Activated CD8-positive, alpha-beta T cell treated with anti-CD3 and anti-CD28 coated beads for 36 hours (primary cell): Measurements from ENCODE around the gene MORN5. TPM values are rescaled to one million over a fixed set of nuclear protein-coding genes. Genes with fewer than 3 reads are reported as not detected.

Source experiments
- ATAC-seq: fragments of 200-7000 bp; cut with Tn5 transposase; one replicate; pipeline ENCODE4 v1.10.0; 2021; ENCODE audit warnings: mild to moderate bottlenecking, moderate library complexity
- CTCF ChIA-PET: fragments of 350-600 bp; sonication (Branson Sonifier 250); formaldehyde crosslinking; loops from one replicate; lab custom pipeline; 2021; ENCODE audit warnings: antibody characterized with exemption; lab: Charles Lee
- POLR2A ChIA-PET: fragments of 350-600 bp; sonication (Branson Sonifier 250); formaldehyde crosslinking; loops from one replicate; lab custom pipeline; 2021; ENCODE audit warnings: antibody characterized with exemption; lab: Charles Lee
- DNase-seq: peaks from one replicate; pipeline ENCODE4 v3.0.0-alpha.2; 2020
- H3K27ac Mint-ChIP-seq: one replicate; pipeline ENCODE4 v1.8.0; 2021; ENCODE audit warnings: mild to moderate bottlenecking, mixed read lengths
- H3K27me3 Mint-ChIP-seq: one replicate; pipeline ENCODE4 v1.8.0; 2021; ENCODE audit warnings: mixed read lengths
- H3K36me3 Mint-ChIP-seq: one replicate; pipeline ENCODE4 v1.8.0; 2021; ENCODE audit warnings: low read depth, mixed read lengths
- H3K4me1 Mint-ChIP-seq: one replicate; pipeline ENCODE4 v1.8.0; 2021; ENCODE audit warnings: low read depth, mixed read lengths
- H3K4me3 Mint-ChIP-seq: one replicate; pipeline ENCODE4 v1.8.0; 2021; ENCODE audit warnings: mild to moderate bottlenecking, moderate library complexity, mixed read lengths
- H3K9me3 Mint-ChIP-seq: one replicate; pipeline ENCODE4 v1.8.0; 2021; ENCODE audit warnings: mixed read lengths
- CTCF ChIP-seq: fragments of 200-600 bp; IDR thresholded peaks from one replicate; pipeline ENCODE4 v1.8.0; 2022; ENCODE audit warnings: antibody characterized with exemption, mild to moderate bottlenecking
- intact Hi-C: fragments of 100-400 bp; cut with micrococcal nuclease; formaldehyde crosslinking; loops from one replicate; pipeline ENCODE4 v1.10.0; 2022
- total RNA-seq, 2 experiments: library from RNA; stranded (reverse); gene quantifications; one replicate each; pipeline ENCODE4 v1.2.3, GENCODE V29; 2021

MORN5 gene
- total RNA-seq, 2 experiments from 2014 or later, result not detected

- H3K9me3 Mint-ChIP-seq, result no peaks in the 10 kb centered on the region
- no peak for DNase-seq
- no peaks in the 10 kb centered on the region for H3K4me1 Mint-ChIP-seq
- H3K36me3 Mint-ChIP-seq, result peaks cover 9% of the 10 kb centered on the region
- CTCF ChIA-PET, result interaction anchor here (2.1 kb wide), 1 partner anchor 13 kb away, joined by 6 read pairs; no protein-coding TSS in a partner anchor
- intact Hi-C loops, result no loop called here
- POLR2A ChIA-PET, result no interaction called here
- H3K4me3 Mint-ChIP-seq, result no peak overlapping the region
- no peak for ATAC-seq
- H3K27me3 Mint-ChIP-seq, result no peaks in the 10 kb centered on the region
- TF ChIP-seq CTCF, result no peak
- H3K27ac Mint-ChIP-seq, result no peak overlapping the region
These were observed 18.0 kb upstream of the MORN5 start for GRCh38 chr9:122141671-122142070.

GRCh38 chr9:122143296-122143695 lies 16.4 kb upstream of the MORN5 start:
- intact Hi-C loops, result no loop called here
- no peaks in the 10 kb centered on the region for H3K27me3 Mint-ChIP-seq
- ATAC-seq, result no peak
- no peaks in the 10 kb centered on the region for H3K9me3 Mint-ChIP-seq
- TF ChIP-seq CTCF, result no peak
- H3K36me3 Mint-ChIP-seq, result peaks cover 14% of the 10 kb centered on the region
- no peak for DNase-seq
- POLR2A ChIA-PET, result interaction anchor here (0.6 kb wide), 1 partner anchor 9 kb away, joined by 3 read pairs; no protein-coding TSS in a partner anchor
- CTCF ChIA-PET, result interaction anchor here (0.8 to 2.1 kb wide), 3 partner anchors 12 to 44 kb away, joined by 3 to 6 read pairs (median 6); no protein-coding TSS in a partner anchor
- H3K27ac Mint-ChIP-seq, result no peak overlapping the region
- no peak overlapping the region for H3K4me3 Mint-ChIP-seq
- no peaks in the 10 kb centered on the region for H3K4me1 Mint-ChIP-seq

DNA sequence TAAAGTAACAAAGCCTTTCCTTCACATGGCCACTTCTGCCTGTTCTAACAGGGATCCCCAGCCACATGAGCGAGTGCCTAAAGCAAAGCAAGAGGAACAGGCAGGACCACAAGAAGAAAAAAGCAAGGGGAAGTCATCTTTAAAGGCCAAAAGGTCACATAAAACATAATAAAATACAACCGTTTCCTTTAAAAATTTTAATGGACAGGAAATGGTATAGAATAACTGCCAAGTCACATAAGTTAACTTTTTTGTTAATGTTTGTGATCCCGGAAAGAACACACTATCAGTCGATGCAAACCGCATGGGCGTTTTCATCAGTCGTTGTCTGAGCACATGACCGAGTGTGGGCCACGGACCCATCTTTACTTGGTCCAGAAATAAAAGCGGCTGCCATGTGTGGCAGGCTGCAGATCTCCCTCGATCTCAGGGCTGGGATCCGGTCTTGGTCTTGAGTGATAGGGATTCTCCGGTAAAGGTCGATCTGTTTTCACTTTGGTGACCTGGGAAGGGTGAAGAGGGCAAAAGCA lies 15.8 kb upstream of the MORN5 start:
- Mint-ChIP-seq H3K9me3 (no peaks in the 10 kb centered on the region), H3K4me3 (no peak overlapping the region), H3K36me3 (peaks cover 16% of the 10 kb centered on the region), H3K4me1 (no peaks in the 10 kb centered on the region), H3K27me3 (no peaks in the 10 kb centered on the region), H3K27ac (no peak overlapping the region)
- no peak for TF ChIP-seq CTCF
- intact Hi-C loops, result no loop called here
- POLR2A ChIA-PET, result no interaction called here
- CTCF ChIA-PET, result interaction anchor here (1.8 to 2.1 kb wide), 2 partner anchors 8 to 11 kb away, joined by 6 read pairs; no protein-coding TSS in a partner anchor
- DNase-seq (no peak), ATAC-seq (no peak)

- Mint-ChIP-seq H3K4me1 (no peaks in the 10 kb centered on the region), H3K9me3 (no peaks in the 10 kb centered on the region), H3K27me3 (no peaks in the 10 kb centered on the region), H3K4me3 (no peak overlapping the region), H3K27ac (no peak overlapping the region), H3K36me3 (peaks cover 16% of the 10 kb centered on the region)
- ChIA-PET POLR2A (interaction anchor here (0.7 to 1.4 kb wide), 2 partner anchors 12 to 14 kb away, joined by 3 to 4 read pairs; no protein-coding TSS in a partner anchor), CTCF (interaction anchor here (0.7 to 2.7 kb wide), 7 partner anchors 9 to 147 kb away, joined by 3 to 16 read pairs (median 8); partner anchors contain the start of gene NDUFA8)
- ATAC-seq (no peak), DNase-seq (no peak)
- TF ChIP-seq CTCF, result peak; percentile 16
- intact Hi-C loops, result no loop called here
These were observed 14.7 kb upstream of the MORN5 start for GRCh38 chr9:122144836-122145591.

GRCh38 chr9:122145592-122145863 lies 14.2 kb upstream of the MORN5 start:
- no peak for DNase-seq
- TF ChIP-seq CTCF, result no peak
- ATAC-seq, result no peak
- H3K4me3 Mint-ChIP-seq, result no peak overlapping the region
- no peaks in the 10 kb centered on the region for H3K4me1 Mint-ChIP-seq
- no peaks in the 10 kb centered on the region for H3K27me3 Mint-ChIP-seq
- H3K36me3 Mint-ChIP-seq, result peaks cover 16% of the 10 kb centered on the region
- ChIA-PET CTCF (interaction anchor here (1.7 to 2.7 kb wide), 6 partner anchors 9 to 46 kb away, joined by 6 to 16 read pairs (median 8); partner anchors contain the start of gene NDUFA8), POLR2A (interaction anchor here (0.7 to 1.4 kb wide), 2 partner anchors 12 to 13 kb away, joined by 3 to 4 read pairs; no protein-coding TSS in a partner anchor)
- no peaks in the 10 kb centered on the region for H3K9me3 Mint-ChIP-seq
- H3K27ac Mint-ChIP-seq, result no peak overlapping the region
- intact Hi-C loops, result no loop called here
